ENCODE results near the gene GRPR.
"Not testable (repeated sequence)": the region's sequence is repeated elsewhere in the genome, so short reads cannot be mapped to it uniquely, and the experiment has no call there.

GRPR gene

GRCh38 chrX:16183843-16184242 is 60.5 kb downstream of the GRPR start:
- DNase-seq (ENCODE audit: low spot score): not testable (repeated sequence)

GRCh38 chrX:16185725-16186136 is 62.4 kb downstream of the GRPR start:
- peak; percentile 78 for DNase-seq (ENCODE audit: low spot score)

DNA sequence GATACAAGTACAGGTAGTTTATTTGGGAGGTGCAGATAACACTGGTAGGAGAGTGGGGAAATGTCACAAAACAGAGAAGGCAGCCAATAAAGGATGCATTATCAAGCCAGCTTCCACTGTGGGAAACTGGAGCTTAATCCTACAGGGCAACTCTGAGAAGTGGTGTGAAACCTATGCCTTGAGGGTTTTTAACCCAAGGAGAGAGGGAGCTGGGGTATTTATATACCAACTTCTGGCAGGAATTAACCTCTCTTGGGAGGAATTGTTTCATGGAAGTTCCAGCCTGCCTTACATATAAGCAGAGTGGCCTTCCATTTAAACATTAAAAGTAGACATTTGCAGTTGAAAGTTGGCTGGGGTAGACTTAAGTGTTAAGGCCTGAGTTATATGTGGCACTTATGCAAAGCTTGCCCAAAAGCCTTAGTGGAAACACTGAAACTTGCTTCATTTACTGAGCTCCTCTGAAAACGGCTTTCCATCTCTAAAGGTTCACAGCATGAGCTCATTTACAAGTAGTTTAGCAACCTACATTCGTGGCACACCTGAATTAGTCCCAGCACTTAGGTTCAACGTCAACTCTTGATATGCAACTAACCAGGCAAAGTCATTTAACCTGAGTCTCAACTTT is 63.1 kb downstream of the GRPR start:
- DNase-seq (ENCODE audit: low spot score): no peak

GRCh38 chrX:16187024-16187760 is 63.8 kb downstream of the GRPR start:
- no peak for DNase-seq (ENCODE audit: low spot score)

GRCh38 chrX:16188687-16189086 is 65.3 kb downstream of the GRPR start:
- DNase-seq (ENCODE audit: low spot score): no peak

GRCh38 chrX:16191605-16192004 is 68.2 kb downstream of the GRPR start:
- DNase-seq (ENCODE audit: low spot score): no peak

DNA sequence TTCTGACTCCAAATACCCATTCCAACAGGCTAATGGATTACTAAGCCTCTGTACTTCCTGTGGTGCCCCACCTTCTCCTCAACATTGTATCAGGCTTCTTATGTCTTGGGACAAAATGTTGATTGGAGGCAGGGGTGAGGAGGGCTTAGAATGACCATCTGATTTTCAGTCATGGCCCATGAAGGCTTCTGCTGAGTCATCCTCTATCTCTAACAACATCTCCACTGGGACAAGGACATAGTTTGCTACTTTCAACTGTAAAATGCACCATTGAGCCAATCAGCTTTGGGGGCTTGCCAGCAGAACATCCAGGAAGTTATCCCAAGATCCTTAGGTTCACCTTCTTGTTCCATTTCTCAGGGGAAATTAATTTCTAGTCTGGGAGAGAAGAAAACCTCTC is 73.5 kb downstream of the GRPR start:
- DNase-seq (ENCODE audit: low spot score): no peak

- no peak for DNase-seq (ENCODE audit: low spot score)
These were observed 76.0 kb downstream of the GRPR start for GRCh38 chrX:16199343-16199742.

- no peak for DNase-seq (ENCODE audit: low spot score)
These were observed 79.6 kb downstream of the GRPR start for GRCh38 chrX:16202943-16203342.

Measured in AG08396 (cell line).